Spleen (tissue), 11 donors: ENCODE results near the gene SRSF12. TPM values are rescaled to one million over a fixed set of nuclear protein-coding genes. Genes with fewer than 3 reads are reported as not detected.

Source experiments
- DNase-seq: peaks from one replicate; pipeline ENCODE4 v3.0.0-alpha.2; 2020
- H3K27ac ChIP-seq, 8 donors: fragments of 200-600 bp; sonication (generic) in 7 of 8; 1 replicate in 4 of 8; 2 replicates in 4 of 8; pipeline versions ENCODE4 v1.5.0 to v1.8.0; 2016 to 2021; ENCODE audit warnings: inconsistent platforms in 4 of 8, mild to moderate bottlenecking in 4 of 8, moderate library complexity in 1 of 8
- H3K27me3 ChIP-seq, 7 donors: fragments of 200-600 bp; sonication (generic) in 6 of 7; replicated peaks in 1 of 7; 1 replicate in 4 of 7; 2 replicates in 3 of 7; pipeline versions ENCODE4 v1.5.0 to v1.8.0; 2016 to 2021; ENCODE audit warnings: inconsistent platforms in 3 of 7, mild to moderate bottlenecking in 1 of 7
- H3K36me3 ChIP-seq, 6 donors: fragments of 200-600 bp; sonication (generic) in 5 of 6; 1 replicate in 4 of 6; 2 replicates in 2 of 6; pipeline versions ENCODE4 v1.5.0 to v1.8.0; 2016 to 2021; ENCODE audit warnings: inconsistent platforms in 2 of 6
- H3K4me1 ChIP-seq, 6 donors: fragments of 200-600 bp; sonication (generic) in 5 of 6; 1 replicate in 3 of 6; 2 replicates in 3 of 6; pipeline versions ENCODE4 v1.5.0 to v1.8.0; 2016 to 2021; ENCODE audit warnings: inconsistent platforms in 3 of 6
- H3K4me3 ChIP-seq, 8 donors: fragments of 200-600 bp; sonication (generic) in 7 of 8; 1 replicate in 4 of 8; 2 replicates in 4 of 8; pipeline versions ENCODE4 v1.5.0 to v1.8.0; 2016 to 2021; ENCODE audit warnings: inconsistent platforms in 4 of 8, mild to moderate bottlenecking in 4 of 8, moderate library complexity in 2 of 8
- H3K9me3 ChIP-seq, 8 donors: fragments of 200-600 bp; sonication (generic) in 7 of 8; 1 replicate in 4 of 8; 2 replicates in 4 of 8; pipeline versions ENCODE4 v1.5.0 to v1.8.0; 2016 to 2021; ENCODE audit warnings: inconsistent platforms in 4 of 8
- CTCF ChIP-seq, 11 experiments: fragments of 200-600 bp in 7 of 11; fragments of 450-650 bp in 4 of 11; sonication (generic) in 4 of 11; IDR thresholded peaks in 8 of 11; conservative IDR thresholded peaks in 3 of 11; 1 replicate in 7 of 11; 2 replicates in 4 of 11; pipeline versions ENCODE4 v1.4.0 to v1.8.0; 2016 to 2021; ENCODE audit warnings: antibody characterized with exemption in 11 of 11, inconsistent platforms in 4 of 11, mild to moderate bottlenecking in 1 of 11
- POLR2A ChIP-seq, 3 donors: fragments of 450-650 bp; IDR thresholded peaks; one replicate each; pipeline ENCODE4 v1.5.1; 2017; ENCODE audit warnings: antibody characterized with exemption in 3 of 3, mild to moderate bottlenecking in 1 of 3
- POLR2AphosphoS5 ChIP-seq, 3 donors: sonication (generic); formaldehyde crosslinking; IDR thresholded peaks; one replicate each; pipeline ENCODE4 v1.5.1; 2017; ENCODE audit warnings: antibody characterized with exemption in 3 of 3
- WGBS, 5 donors: extraction: QIAGEN DNeasy Blood & Tissue Kit in 3 of 5; methylation state at CpG; one replicate each; pipeline versions ENCODE4 v1.1.5 to v1.1.7; 2013 to 2018; 5-methylcytosine and 5-hydroxymethylcytosine counted together
- intact Hi-C: fragments of 100-400 bp; cut with DNase I; formaldehyde crosslinking; loops from one replicate; pipeline ENCODE4 v1.15.0; 2023; ENCODE audit warnings: low total_unique reads
- polyA plus RNA-seq, 3 donors: library from polyadenylated mRNA; stranded (reverse); fragments of 200-250 nt; gene quantifications; one replicate each; pipeline ENCODE4 v1.2.1, GENCODE V29; 2013
- total RNA-seq, 7 donors: library from RNA; depleted of rRNA in 3 of 7; stranded (reverse); fragments of >200 nt in 3 of 7; fragmentation: NEBNext Ultra II Directional in 4 of 7; extraction: Animal tissue kit (Norgen Biotek cat#: 25700) in 4 of 7; gene quantifications; one replicate each; pipeline versions ENCODE4 v1.1.0 to v1.2.1, GENCODE V29; 2016 to 2021
- donor health status: healthy with polysubstance abuse.
- donor health status: DM: no; HTN: no; CAD: no; lungs with moderate emphysema.
- donor health status: DM: no; HTN: no; CAD: no.
- donor health status: Bipolar disorder and iron deficiency.
- donor health status: healthy.
- donor health status: DM: no; HTN: no; CAD: no.
- donor health status: DM: yes; HTN: yes; CAD: no.

The SRSF12 gene
- total and polyA plus RNA-seq, 10 donors: 0.09 to 0.40 (median 0.12) TPM; not detected in 4

- Histone ChIP-seq H3K4me1 (peaks cover 0 to 21% (median 0%) of the 10 kb centered on the region in 6 donors), H3K27ac (no peak overlapping the region), H3K4me3 (no peak overlapping the region), H3K27me3 (no peaks in the 10 kb centered on the region), H3K9me3 (peaks cover 0 to 6% (median 0%) of the 10 kb centered on the region in 8 donors), H3K36me3 (no peaks in the 10 kb centered on the region)
- no peak for DNase-seq
- intact Hi-C loops: no loop called here
- TF ChIP-seq CTCF (IDR thresholded peaks at IDR 0.05 in 8 of 11, conservative IDR thresholded peaks at IDR 0.05 in 3 of 11) (no peak), POLR2AphosphoS5 (IDR thresholded peaks at IDR 0.05) (no peak), POLR2A (IDR thresholded peaks at IDR 0.05) (no peak)
- 35 to 62% (median 54%) methylated on average over 3 of the region's 3 CpGs for WGBS, 5 donors
These were observed 66.2 kb downstream of the SRSF12 start for GRCh38 chr6:89051676-89052075.

- Histone ChIP-seq H3K9me3 (no peaks in the 10 kb centered on the region), H3K4me3 (no peak overlapping the region), H3K27me3 (no peaks in the 10 kb centered on the region), H3K4me1 (peaks cover 0 to 21% (median 0%) of the 10 kb centered on the region in 6 donors), H3K36me3 (no peaks in the 10 kb centered on the region), H3K27ac (peak overlapping the region in 1 of 8 donors; percentile 3)
- intact Hi-C loops: no loop called here
- TF ChIP-seq POLR2A (IDR thresholded peaks at IDR 0.05) (no peak), CTCF (IDR thresholded peaks at IDR 0.05 in 8 of 11, conservative IDR thresholded peaks at IDR 0.05 in 3 of 11) (no peak), POLR2AphosphoS5 (IDR thresholded peaks at IDR 0.05) (no peak)
- no peak for DNase-seq
- WGBS, 5 donors: 53 to 72% (median 58%) methylated on average over 3 of the region's 3 CpGs
These were observed 67.2 kb downstream of the SRSF12 start for GRCh38 chr6:89050697-89051096.

- TF ChIP-seq POLR2AphosphoS5 (IDR thresholded peaks at IDR 0.05) (no peak), CTCF (IDR thresholded peaks at IDR 0.05 in 8 of 11, conservative IDR thresholded peaks at IDR 0.05 in 3 of 11) (no peak), POLR2A (IDR thresholded peaks at IDR 0.05) (no peak)
- Histone ChIP-seq H3K4me1 (peaks cover 0 to 24% (median 0%) of the 10 kb centered on the region in 6 donors), H3K4me3 (no peak overlapping the region), H3K36me3 (no peaks in the 10 kb centered on the region), H3K9me3 (no peaks in the 10 kb centered on the region), H3K27ac (peak overlapping the region in 1 of 8 donors; percentile 3), H3K27me3 (no peaks in the 10 kb centered on the region)
- no peak for DNase-seq
- intact Hi-C loops: no loop called here
- 43 to 82% (median 67%) methylated on average over 3 of the region's 3 CpGs for WGBS, 5 donors
These were observed 67.7 kb downstream of the SRSF12 start for GRCh38 chr6:89050155-89050554.

- WGBS, 5 donors: 87 to 96% (median 95%) methylated on average over 1 of the region's 1 CpG
- H3K36me3 ChIP-seq: no peaks in the 10 kb centered on the region
- H3K4me3 ChIP-seq: no peak overlapping the region
- DNase-seq: no peak
- no peak overlapping the region for H3K27ac ChIP-seq
- H3K27me3 ChIP-seq: no peaks in the 10 kb centered on the region
- no peaks in the 10 kb centered on the region for H3K9me3 ChIP-seq
- TF ChIP-seq POLR2AphosphoS5 (IDR thresholded peaks at IDR 0.05): no peak
- no peak for TF ChIP-seq CTCF (IDR thresholded peaks at IDR 0.05 in 8 of 11, conservative IDR thresholded peaks at IDR 0.05 in 3 of 11)
- no peak for TF ChIP-seq POLR2A (IDR thresholded peaks at IDR 0.05)
- intact Hi-C loops: no loop called here
- H3K4me1 ChIP-seq: peaks cover 0 to 35% (median 3%) of the 10 kb centered on the region in 6 donors
These were observed 68.9 kb downstream of the SRSF12 start for GRCh38 chr6:89048985-89049384.
